HG02885 (cell line): Measurements from ENCODE around the gene DCAF4.
"Not testable (repeated sequence)": the region's sequence is repeated elsewhere in the genome, so short reads cannot be mapped to it uniquely, and the experiment has no call there.

Source experiments
- ATAC-seq: cut with Tn5 transposase; IDR thresholded peaks from one replicate; pipeline ENCODE4 v1.9.1; 2021; ENCODE audit warnings: mild to moderate bottlenecking; ENCODE audit not compliant: unreplicated experiment, poor library complexity

Gene DCAF4

DNA sequence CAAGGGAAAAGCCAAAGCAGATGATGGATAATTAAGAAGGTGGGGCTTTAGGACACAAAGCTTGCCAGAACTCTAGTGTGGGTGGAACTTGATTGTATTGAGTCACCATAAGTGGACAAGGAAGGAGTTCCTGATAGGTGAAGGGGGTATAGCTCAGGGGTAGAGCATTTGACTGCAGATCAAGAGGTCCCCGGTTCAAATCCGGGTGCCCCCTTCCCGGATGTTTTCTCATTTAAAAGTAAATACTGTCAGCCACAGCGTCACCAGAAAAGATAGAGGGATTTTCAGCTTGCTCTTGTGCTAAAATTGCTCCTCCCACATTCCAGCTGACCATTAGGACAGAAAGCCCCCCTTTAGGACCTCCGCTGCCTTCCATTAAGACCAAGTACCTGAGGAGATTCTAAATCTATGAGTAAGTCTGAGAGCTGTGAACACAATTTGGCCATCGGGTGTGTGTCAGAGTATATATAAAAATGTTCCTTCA is 36.6 kb downstream of the DCAF4 start:
- no peak for ATAC-seq

DNA sequence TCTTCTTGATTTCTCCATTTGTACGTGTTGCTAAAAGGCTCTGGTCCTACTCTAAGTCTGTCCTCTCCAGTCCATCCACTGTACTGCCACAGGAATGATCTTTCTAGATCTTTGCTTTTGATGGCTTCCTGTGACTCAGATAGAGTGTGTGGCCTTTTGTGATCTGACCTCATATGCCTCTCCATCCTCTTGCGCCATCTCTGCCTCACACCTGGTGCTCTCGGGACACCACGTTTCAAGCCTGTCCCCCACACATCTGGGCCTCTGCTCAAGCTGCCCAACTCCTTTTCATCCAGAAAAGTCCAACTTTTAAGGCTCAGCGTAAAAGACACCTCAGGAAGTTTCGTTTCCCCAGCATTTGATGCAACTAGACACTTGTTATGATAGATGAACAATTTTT is 39.0 kb downstream of the DCAF4 start:
- ATAC-seq = no peak

DNA sequence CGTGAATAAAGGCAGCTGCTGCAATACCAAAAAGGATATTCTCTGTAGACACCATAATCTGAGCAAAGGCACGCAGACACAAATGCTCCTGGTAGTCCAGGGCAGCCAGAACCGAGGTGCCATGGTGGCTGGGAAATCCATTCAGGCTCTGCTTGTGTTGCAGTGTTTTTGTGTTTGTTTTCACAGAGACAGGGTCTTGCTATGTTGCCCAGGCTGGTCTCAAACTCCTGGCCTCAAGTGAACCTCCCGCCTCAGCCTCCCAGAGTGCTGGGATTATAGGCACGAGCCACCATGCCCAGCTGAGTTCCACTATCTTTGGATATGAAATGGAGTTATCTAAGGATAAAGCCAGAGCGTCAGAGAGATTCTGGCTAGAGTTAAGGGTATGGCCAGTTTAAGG is 39.8 kb downstream of the DCAF4 start:
- ATAC-seq = no peak

DNA sequence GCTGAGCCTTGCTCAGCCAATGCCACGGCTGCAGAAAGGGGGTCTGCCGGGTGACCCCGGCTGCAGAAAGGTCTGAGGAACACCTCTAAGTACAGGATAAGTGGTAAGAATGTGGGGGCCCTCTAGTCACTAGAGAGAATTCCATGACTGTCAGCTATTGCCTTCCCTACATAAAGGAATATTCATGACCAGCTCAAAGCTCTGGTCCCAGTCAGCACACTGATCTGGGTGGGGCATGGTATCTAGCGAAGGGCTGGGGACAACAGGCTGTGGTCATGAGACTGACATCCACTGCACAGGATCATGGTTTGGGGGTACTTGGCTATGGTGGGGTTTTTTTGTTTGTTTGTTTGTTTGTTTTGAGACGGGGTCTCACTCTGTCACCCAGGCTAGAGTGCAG is 42.1 kb downstream of the DCAF4 start:
- no peak for ATAC-seq

DNA sequence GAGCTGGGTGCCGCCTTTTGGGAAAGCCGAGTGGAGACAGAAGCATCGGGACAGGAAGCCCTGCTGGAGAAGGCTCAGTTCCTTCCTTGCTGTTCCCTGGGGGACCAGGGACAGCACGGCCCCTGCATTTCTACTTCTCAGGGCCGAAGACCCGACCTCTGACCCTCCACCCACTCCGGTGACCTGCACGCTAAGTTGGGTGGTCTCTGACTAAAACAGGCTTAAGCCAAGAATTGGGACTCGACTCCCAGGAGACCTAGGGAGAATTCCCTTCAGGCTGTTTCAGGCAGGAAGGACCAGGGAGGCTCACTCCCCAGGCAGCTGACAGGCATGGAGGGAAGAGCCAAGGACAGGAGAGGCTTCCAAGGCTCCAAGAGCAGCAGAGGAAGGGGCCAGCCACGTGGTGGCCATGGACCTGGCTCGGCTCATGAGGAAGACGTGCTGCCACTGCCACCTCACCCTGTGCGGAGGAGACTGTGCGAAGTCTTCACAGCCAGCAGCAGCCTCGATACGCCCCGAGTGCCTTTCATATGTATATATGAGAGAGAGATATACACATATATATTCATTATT is 43.9 kb downstream of the DCAF4 start:
- no peak for ATAC-seq

DNA sequence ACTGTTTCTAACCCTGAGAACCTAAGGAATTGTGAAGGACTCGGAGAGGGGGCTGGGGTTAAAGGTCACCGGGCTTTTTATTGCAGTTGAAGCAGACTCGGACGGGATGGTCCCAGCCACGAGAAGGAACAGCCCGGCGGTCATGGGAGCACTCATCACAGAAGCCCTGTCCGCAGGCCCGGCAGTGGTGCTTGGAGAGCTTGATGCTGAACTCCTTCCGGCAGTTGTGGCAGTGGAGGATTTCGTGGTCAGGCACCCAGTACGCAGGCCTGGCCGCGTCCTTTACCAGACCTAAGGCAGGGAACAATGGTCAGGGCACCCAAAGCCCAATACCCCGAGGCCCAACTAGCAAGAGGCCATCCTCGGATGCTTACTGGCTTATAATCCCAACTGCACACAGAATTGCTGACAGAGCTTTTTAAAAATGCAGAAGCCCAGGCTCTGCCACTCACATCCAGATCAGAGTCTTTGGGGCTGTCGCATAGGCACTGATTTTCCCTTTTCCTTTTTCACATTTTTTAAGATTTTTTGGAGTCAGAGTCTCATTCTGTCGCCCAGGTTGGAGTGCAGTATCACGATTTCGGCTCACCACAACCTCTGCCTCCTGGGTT is 44.7 kb downstream of the DCAF4 start:
- no peak for ATAC-seq

DNA sequence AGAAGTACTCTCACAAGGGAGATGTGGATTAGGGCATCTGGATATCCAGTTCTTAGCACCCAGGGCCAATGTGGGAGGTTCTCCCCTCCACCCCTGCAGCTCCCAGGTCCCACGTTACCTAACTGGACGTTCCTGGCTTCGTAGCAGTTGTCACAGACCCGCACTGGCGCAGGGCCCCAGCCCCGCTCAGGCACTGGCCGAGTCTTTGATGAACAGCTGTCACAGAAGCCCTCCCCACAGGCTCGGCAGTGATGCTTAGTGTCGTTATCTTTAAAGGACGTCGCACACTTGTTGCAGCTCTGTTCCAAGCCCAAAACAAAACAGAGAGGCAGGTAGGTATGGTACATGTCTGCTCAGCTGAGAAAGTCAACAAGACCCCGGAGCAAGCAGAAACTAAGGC is 48.4 kb downstream of the DCAF4 start:
- no peak for ATAC-seq

DNA sequence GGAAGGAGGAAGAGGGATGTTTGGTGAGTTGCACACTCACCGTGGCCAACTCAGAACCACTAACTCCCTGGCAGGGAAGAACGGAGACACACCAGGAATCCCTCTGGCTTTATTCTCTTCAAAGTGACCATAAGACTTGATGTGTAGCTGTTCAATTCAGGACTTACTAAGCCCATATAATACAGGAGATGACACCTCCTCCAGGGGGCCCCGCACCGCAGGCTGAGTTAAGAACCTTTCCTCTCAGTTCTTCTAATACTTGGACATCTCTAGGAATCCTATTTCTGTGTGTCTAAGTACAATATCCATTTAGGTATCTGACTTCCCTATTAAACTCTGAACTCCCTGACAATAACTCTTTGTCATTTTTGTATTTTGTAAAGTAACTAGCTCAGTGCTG is 49.5 kb downstream of the DCAF4 start:
- ATAC-seq = no peak

DNA sequence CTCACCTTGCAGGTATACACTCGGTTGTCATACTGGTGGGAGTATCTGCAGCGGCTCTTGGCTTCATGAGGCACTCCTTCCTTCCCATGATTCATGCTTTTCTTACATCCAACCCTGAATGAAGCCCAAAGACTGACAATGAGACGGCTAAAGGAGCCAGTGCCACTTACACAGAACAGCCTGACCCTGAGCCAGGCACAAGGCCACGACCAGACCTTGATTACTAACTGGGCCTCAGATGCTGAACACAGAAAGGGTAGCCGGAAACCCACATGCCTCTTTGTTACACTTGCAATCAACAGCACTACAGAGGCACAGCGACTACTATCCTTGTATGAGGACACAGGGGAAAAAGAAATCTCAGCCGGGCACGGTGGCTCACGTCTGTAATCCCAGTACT is 52.6 kb downstream of the DCAF4 start:
- ATAC-seq = no peak

DNA sequence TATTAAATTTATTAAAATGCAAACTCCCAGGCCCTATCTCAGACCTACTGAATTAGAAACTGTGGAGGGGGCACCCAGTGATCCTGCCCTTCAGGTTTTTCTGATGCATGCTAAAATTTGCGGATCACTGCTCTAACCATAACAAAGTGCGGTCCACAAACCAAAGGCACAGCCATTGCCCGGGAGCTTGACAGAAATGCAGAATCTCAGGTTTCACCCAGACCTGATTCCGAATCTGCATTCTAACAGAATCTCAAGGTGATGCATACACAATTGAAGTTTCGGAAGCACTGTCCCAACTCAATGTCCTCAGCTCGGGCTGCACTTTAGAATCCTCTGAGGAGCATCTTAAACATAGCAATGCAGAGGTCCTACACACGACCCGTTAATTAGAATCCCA is 54.6 kb downstream of the DCAF4 start:
- ATAC-seq = no peak

DNA sequence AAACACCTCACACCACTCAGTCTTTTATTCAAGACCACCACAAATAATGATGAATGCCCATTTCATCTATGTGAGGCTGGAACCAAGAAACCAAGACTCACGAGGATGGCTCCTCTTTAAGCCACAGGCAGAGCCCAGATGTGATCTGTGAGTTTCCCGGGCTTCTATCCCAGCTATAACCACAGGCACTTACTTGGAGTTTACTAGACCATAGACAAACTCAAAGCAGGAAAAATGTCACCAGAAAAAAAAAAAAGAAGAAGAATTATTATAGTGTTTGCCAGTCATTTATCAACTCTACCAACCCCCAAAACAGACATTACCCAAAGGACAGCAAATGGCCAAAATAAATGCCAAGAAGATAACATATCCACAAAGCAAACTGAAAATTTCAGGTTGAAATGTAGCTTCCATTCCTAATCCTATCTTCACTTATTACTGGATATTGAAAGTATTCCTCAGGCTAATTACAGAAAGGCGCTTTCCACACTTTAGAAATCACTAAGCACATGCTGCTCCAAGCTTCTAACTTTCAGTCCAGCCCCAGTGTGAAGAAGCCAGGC is 56.0 kb downstream of the DCAF4 start:
- no peak for ATAC-seq

DNA sequence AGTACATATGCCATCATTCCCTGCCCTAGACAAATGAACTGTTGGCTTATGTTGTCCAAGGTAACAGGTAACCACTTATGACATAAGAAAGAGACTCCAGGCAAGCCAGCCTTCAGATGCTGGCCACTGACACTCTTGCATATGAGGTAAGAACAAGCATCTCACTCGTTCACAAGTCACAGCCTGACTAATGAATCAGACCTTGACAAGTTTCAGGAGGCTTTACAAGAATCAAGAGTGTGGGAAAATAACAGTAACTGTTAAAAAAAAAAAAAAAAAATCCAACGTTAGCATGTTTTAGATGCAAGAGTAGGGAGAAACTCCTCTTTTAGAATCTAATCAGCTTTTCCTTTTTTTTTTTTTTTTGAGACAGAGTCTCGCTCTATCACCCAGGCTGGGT is 60.0 kb downstream of the DCAF4 start:
- no peak for ATAC-seq

DNA sequence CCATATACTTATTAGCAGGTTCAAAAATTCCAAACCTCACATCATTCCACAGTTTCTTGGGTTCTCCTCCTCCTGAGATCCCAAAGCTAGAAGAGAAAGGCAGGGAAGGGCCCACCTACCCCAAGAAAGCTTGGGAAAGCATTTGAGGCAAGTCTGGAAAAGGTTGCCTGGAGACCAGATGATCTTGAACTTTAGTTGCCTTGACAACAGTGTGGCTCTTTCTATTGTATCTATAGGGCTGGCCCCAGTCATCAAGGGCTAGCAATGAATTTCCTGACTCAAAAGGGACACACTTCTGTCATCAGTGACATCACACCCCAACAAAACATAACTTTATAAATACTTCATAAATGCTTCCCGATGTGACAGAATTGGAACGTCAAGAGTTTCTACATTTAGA is 60.6 kb downstream of the DCAF4 start:
- no peak for ATAC-seq

DNA sequence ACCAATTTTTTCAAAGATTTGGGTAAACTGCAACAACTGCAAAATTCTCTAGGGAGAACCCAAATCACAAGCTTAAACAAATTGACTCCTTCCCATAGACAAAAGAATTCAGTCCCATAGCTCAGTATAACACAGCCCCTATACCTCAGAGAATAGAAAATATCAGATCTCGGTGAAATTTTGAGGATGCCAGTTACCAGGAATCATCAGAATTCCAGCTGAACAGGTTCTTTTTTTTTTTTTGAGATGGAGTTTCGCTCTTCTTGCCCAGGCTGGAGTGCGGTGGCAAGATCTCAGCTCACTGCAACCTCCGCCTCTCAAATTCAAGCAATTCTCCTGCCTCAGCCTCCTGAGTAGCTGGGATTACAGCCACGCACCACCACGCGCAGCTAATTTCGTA is 63.9 kb downstream of the DCAF4 start:
- ATAC-seq = no peak

DNA sequence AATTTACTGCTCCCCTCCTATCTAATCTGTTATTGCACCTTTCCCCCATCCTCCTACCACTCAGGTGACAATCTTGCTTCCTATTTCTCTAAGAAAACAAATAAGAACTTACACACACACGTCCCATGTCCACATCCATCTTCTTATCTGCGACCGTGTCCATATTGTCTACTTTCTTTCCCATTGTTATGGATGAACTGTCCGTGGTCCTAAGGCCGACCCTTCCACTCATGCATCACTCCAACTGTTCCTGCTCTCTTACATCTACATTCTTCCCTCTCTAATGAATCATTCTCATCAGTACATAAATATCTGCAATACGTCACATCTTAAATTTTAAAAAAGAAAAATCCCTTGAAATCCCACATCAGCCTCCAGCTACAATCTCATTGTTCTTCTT is 70.7 kb downstream of the DCAF4 start:
- no peak for ATAC-seq

DNA sequence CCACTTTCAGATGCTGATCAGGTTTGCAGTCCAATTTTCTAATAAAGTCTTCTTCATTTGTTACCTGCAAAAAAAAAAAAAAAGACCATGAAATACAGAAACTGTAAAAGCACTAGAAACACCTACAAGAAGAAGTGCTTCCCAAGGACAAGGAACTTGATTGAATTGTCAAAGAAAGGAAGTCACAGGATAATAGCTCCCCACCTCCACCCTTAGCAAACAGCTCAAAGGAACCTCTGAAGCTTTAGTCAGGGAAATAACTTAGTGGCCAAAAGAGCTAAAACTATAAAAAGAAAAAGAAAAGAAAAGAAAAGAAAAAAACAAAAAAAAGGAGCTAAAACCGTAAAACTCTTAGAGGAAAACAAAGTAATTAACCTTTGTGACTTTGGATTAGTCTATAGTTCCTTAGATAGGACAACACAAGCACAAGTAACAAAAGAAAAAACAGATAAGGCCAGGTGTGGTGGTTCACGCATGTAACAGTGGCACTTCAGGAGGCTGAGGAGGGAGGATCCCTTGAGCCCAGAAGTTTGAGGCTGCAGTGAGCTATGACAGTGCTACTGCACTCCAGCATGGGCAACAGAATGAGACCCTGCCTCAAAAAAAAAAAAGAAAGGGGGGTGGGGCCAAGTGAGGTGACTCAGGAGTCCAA is 72.1 kb downstream of the DCAF4 start:
- ATAC-seq = no peak

DNA sequence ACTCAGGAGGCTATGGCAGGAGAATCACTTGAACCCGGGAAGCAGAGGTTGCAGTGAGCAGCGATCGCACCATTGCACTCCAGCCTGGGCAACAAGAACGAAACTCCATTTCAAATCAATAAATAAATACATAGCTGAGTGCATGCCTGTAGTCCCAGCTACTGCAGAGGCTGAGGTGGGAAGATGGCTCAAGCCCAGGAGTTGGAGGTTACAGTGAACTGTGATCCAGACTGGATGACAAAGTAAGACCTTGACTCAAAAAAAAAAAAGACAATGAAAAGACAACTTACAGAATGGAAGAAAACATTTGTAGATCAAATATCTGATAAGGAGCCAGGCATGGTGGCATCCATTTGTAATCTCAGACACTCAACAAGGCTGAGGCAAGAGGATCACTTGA is 73.1 kb downstream of the DCAF4 start:
- ATAC-seq = no peak

DNA sequence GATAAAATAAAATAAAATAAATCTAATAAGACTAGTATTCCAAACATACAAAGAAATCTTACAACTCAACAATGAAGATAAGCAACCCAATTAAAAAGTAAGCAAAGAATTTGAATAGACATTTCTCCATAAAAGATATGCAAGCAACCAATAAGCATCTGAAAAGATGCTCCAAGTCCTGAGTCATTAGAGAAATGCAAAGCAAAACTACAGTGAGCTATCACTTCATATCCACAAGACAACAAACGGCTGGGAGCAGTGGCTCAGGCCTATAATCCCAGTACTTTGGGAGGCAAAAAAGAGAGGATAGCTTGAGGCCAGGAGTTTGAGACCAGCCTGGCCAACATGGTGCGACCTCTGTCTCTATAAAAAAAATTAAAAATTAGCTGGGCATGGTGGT is 73.8 kb downstream of the DCAF4 start:
- ATAC-seq = no peak

DNA sequence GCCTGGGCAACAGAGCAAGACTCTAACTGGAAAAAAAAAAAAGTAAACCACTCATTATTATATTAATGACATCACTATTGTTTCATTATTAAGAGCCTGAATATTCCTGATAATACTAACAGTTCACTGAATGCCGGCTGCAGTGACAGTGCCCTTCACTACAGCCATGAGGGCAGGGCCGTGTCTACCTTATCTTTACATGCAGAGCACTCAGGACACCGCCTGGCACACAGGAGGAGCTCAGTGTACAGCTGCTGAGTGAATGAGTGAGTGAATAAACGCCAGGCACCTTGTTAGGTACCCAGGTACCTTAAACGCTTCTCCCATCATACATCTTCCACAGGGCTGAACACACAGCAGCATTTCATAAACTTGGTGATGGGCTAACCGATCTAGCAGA is 77.4 kb downstream of the DCAF4 start:
- no peak for ATAC-seq

DNA sequence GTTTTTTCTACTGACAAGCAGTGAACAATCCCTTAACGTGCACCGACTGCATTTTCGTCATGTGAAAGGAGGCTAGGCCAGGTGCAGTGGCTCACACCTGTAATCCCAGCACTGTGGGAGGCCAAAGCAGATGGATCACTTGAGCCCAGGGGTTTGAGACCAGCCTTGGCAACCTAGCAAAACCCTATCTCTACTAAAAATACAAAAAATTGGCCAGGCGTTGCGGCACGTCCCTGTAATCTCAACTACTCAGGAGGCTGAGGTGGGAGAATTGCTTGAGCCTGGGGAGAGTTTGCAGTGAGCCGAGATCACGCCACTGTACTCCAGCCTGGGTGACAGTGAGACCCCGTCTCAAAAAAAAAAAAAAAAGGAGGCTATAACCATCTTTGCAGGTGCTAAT is 78.4 kb downstream of the DCAF4 start:
- not testable (repeated sequence) for ATAC-seq

DNA sequence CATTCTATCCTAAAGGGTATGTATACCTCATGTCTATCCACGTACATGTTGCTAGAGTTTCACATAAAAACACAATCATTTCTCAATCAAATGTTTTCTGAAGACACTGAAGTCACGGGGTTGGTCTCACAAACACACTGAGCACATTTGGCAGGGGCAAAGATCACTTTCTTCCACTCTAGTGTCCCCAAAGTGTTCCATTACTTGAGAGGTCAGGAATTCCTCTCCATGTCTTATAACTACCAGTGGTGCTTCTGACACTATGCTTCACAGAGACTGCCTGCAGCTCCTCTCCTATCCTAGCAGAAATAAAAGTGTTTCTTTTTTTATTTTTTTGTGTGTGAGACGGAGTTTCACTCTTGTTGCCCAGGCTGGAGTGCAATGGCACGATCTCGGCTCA is 81.6 kb downstream of the DCAF4 start:
- ATAC-seq = no peak

DNA sequence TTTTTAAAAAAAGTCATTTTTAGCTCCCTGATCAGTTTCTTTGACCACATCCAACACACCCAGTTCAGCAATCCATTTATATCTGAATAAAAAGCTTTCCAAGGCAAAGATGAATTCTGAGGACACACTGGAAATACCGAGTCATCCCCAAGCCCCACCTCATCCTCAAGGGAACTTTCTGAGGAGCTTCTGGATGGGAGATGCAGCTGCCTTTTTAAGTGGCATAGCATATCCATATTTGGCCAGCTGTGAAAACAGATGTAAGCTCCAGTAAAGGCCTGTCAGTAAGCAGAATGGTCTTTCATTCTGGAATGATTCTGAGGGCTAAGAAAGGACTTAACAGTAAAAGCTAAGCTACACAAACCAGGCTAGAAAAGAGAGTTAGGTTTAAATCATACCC is 82.2 kb downstream of the DCAF4 start:
- ATAC-seq = no peak
